ENCODE data around the gene PLB1.

The PLB1 gene

DNA sequence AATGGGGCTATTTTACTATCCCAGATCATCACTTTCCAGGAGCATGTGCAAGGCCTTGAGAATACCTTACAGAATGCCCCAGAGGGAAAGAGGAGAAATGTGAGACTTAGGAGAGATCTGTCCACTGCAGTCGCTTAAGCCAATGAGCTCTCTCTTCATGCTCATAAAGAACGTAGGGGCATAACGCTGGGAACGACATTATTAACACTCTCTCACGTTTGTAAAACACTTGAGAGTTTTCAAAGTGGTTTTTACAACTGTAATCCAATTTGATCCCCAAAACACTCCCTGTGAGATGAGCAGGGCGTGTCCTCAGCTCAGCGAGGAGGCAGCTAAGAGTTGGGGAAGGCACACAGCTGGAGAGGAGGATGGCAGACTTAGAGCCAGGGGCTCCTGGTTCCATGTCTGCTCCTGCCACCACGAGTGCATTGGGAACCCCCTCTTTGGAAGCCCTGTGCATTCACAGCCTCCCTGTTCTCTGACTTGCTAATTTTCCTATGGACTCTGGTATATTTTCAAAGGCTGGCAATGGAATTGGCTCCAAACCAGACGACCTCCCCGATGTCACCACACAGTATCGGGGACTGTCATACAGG is 97.4 kb downstream of the PLB1 start:
- DNase-seq, result no peak

DNA sequence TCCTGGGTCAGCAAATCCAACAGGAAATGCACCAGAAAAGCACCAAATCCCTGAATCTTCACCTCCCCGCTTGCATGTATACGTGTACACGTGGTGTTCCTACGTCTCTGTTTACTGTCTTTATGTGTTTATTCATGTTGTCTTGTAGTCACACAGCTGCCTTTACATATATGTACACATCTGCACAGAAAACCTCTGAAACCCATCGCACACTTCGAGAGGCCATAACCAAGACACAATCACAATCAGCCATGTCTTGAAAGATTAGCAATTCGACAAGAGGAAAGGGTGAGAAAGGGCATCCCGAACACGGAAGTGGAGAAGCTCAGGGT is 98.1 kb downstream of the PLB1 start:
- DNase-seq, result no peak

DNA sequence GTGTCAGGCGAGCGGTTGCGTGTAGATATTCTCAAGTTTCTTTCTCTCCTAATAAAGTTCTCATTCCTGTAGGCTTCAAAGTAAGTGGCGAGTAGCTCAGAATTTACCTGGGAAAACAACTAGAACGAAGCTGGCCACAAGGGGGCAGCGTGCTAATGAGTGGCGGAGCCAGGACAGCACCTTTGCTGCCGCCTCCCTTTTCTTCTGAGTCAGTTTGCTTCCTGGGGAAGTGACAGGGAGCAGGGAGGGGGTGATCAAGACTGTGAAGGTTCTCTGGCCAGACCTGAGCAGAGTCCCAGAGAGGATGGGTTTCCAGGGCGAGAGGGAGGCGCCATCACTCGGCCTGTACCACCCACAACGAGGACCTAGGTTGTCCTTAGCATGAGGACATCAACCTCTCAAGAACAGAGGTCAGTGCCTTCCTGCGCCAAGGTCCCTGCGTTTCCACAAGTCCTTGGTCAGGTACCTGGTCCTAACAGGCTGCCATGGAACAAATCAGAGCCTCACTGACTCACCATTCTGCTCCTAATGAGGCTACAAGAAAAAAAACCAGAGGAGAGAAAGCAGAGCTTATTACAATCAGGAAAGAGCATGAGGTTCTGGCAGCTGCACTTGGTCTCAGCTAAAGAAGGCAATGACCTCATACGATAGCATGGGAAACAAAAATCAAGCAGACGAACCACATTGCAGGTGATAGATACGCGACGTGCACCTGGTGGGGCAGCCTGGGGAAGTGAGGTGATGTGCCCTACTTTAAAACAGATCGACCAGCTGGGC is 98.7 kb downstream of the PLB1 start:
- DNase-seq, result peak; percentile 92

DNA sequence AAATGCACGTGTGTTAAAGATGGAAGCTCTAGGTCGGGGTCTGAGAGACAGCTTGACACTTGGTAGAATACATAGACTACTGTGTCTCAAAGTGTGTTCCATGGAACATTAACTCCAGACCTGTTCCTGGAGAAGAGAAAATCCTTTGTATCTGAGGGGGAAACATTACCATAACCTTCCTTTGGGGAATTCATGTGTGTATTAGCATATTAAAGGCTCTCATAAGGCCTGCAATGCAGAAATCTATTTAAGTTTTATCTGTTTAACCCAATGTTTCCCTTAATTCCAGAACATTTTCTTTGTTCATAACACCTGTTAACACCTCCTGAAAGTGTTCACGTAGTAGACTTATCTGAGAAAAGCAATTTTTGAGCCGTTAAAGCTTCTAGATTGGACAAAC is 99.5 kb downstream of the PLB1 start:
- no peak for DNase-seq

DNA sequence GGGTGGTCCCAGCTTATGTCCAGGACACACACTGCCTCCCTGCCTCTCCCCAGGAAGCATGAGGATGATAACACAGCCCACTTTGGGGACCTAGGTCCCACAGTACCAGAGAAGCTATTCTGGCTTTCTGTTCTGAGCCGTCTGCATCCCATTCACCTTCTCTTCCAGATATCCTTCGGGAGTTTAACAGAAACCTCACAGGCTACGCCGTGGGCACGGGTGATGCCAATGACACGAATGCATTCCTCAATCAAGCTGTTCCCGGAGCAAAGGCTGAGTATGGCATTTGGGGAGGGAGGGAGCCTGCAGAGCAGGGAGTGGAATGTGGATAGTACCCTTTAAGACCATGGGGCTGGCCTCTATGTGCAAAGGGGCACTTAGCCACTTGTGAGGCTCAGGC is 102.6 kb downstream of the PLB1 start:
- DNase-seq, result no peak

DNA sequence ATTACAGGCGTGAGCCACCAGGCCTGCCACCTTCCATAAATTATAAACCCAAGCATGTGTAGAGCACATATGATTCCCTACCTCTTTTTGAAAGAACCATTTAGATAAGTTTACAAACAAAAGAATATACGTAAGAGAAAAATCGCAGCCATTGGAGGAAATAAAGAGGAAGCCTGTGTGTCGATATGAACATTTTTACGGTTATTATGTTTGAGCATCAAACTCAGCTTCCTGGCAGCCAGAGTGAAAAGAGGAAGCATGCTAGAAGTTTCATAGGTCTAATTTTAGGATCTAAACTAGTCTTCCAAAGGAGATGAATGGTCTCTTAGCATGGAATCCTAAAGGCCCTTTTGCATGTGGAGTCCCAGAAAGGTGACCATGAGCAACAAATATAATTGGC is 104.3 kb downstream of the PLB1 start:
- DNase-seq, result no peak

DNA sequence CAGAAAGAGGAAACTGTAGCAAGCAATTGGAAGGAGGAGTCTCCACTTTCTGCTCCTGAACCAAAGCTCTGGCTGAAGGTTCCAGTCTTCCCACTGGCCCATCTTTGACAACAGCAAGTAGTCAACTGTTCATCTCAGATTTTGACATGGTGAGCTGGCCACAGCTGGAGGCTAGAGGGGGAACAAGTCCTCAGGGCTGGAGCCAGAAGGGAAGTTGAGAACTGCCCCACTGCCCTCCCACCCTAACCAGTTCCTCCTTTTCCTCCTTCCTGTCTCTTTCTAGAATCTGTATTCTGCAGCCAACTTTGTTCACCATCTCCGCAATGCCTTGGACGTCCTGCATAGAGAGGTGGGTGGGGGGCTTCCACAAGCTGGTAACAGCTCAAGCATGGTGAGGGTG is 105.8 kb downstream of the PLB1 start:
- DNase-seq, result no peak

DNA sequence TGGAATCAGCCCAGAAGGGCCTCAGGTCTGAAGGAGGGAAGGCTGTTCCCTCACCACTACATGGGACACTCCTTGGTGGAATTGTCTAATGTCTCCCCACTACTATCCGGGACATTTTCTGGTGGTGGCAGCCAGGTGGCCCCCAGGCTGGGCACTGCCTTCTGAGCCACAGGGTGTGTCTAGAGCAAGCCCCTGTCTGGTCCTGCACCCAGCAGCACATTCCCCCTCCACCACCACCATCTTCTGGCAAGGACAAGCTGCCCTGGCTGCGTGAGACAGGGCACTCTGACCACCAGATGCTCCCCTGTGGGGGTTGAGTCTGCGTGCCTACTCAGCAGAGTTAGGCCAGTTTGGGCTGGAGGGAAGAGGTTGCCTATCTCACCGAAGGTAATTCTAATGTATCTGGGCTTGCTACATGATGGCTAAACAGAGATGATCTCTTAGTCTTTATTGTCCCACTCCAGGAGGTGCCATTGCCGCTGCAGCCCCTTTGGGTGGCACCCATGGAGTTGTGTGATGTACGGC is 106.3 kb downstream of the PLB1 start:
- no peak for DNase-seq

DNA sequence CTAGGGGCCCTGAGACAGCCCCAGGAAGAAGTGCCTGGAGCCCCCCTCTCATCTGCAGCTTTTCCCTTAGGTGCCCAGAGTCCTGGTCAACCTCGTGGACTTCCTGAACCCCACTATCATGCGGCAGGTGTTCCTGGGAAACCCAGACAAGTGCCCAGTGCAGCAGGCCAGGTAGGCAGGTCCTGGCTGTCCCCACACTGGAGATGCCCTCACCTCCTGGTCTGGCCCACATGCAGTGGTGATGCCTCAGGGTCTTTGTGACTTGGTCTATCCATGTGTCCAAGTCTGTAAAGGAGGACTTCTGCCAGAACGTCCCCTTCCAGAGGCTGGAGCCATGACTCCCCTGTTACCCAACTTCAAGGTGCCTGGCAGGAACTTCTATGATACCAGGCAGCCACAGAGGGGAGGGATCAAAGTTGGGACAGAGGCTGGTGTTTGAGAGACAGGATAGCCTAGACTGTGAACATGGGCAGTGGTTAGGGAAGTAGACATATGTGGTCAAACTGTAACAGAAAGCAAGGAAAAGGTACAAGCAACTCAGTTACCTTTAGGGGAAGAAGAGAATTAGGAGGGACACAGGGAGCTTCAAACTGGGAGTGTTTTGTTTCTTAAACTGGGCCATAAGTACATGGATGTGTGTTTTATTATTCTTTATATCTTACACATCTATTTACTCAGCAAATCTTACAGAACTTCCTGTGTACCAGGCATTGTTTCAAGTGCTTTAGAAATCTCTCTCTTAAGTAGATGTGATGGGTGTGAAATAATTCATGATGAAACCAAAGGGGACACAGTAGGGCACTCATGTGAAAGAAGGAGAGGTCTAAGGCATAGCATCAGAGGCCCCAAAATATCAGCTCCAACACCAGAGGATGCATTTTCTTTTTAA is 107.1 kb downstream of the PLB1 start:
- no peak for DNase-seq

DNA sequence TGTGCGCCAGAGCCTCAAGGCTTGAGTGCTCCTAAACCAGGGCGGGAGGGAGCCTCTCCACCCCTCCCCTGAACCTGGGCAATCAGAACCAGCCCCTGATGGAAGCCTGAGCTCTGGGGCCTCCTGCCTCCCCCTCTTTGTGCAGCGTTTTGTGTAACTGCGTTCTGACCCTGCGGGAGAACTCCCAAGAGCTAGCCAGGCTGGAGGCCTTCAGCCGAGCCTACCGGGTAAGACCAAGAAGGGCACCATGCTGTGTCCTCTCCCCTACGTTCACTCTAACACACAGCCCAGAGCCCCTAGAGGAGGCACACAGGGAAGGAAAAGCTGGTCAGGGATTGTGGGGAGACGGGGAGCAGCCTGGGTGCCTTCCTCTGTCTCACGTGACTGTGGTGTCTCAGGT is 108.0 kb downstream of the PLB1 start:
- no peak for DNase-seq

DNA sequence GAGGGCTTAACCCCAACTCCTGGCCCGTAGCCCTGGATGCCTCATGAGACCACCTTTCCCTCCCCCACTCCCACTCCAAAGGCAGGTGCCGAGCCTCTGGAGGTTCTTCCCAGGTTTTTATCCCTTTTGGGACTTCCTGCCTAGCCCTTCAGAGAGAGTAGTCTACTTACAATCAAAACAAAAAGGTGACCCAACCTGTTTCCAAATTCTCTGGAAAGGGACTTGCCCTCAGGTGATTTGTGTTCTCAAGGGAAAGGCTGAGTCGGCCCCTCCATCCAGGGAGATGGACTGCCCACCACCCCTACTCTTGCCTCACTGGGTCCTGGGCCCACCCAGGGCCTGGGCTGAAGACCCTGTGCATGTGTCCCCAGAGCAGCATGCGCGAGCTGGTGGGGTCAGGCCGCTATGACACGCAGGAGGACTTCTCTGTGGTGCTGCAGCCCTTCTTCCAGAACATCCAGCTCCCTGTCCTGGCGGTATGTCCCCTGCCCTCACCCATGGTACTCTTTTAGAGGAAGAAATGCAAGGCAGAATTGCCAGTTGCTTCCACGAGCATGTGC is 108.5 kb downstream of the PLB1 start:
- DNase-seq, result no peak

DNA sequence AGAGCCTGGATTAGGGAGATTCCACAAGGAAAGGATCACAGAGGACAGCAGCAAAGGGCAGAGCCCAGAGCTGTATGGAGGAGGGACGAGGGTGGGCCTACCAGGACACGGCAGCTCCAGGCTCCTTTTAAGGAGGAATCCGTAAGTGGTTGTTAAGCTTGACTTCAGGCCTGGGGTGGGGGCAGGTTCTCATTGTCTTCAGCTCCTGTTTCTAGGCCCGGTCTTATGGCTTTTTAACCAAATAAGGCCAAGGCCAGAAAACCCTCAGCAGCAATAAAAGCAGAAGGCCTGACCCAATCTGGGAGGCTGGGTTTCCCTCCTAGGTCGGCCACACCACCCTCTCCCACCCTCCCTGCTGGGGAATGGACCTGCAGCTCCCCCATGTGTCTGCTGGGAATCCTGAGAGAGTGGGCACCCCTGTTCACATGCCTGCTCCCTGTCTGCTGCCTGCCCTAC is 111.2 kb downstream of the PLB1 start:
- DNase-seq, result no peak

DNA sequence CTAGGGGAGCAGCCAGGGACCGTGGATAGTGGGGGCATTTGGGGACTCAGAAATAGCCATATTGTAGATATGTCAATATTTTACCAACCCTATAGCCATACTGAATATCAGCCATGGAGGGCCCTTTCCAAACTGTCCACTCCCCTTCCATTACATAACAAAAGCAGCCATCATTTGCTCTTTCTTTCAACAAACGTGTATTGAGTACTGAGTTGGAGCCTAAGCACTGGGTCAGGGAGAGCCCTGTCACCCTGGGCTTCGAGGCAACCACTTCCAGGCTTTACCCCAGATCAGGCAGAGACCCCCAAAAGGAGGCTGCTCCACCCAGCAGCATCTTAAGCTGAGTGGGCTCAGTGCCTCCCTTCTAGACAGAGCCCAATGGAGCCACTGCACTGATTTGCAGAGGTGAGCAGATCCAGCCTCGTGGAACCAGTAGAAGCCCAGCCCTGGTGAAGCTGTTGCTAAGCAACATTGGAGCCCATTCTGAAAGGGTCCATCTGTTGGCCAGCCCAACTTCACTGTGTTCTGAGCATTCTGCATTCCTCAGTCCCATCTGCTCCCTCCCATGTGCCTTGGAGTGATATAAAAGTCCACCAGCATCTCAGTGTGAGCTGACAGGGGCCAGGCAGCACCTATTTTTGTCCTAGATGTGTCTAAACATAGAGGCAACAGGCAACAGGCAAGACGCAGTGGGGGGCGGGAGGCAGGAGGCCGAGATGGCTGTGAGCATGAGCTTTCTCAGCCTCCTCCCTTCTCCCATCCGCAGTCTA is 112.1 kb downstream of the PLB1 start:
- peak; percentile 53 for DNase-seq

DNA sequence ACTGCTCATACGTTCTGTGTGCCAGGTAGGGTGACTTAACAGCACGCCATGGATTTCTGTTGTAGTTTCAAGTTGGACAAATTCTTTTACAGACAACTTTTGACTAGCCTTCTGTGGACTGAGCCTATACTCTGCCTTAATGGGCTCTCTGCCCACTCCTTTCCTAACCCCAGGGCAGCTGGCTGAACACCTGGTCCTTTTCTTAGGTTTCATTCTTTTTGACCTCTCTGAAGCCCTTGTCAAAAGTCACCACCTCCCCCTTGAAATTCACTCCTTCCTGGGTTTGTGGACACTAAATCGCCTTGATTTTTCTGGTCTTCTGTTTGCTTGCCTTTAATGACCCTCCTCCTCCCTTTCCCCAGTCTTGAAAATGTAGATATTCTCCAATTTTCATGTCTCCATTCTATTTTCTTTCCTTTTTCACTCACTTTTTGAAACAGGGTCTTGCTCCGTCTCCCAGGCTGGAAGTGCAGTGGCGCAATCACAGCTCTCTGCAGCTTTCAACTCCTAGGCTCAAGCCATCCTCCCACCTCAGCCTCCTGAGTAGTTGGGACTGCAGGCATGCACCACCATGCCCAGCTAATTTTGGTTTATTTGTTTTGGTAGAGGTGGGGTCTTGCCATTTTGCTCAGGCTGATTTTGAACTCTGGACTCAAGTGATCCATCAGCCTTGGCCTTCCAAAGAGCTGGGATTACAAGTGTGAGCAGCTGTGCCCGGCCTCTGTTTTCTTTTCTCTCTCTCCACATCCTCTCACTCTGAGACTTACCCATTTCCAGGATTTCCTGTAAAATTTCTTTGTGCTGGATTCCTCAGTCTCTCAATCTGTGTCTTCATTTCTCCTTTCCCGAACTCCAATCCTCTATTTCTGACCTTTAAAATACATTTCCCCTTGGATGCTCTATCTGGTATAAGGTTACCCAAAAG is 112.9 kb downstream of the PLB1 start:
- DNase-seq, result no peak

DNA sequence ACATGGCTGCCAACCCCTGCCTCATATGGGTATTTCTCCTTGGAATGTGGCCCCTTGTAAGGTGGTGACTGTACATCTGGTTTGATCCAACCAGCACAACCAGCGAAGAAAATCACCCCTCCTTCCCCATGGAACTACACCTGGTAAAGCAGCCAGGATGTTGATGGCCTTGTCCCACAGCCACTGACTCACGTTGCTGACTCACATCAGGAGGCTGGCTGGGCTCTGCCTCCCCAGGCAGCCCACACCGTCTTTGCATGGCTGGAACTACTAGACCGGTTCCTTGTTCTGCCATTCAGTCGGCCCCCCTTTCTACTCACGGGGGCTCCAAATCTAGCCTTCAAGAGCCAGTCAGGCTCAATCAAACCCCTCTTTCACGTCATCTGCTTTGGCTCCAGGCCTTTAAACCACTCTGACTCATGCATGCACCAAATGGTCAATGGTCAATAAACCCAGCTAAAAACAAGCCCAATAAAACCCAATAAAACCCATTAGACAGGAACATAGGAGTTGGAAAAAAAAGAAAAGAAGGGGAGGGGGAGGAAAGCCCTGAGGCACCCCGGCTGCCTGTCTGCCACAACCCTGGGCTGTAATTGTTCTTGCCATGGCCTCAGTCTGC is 114.8 kb downstream of the PLB1 start:
- DNase-seq, result no peak

DNA sequence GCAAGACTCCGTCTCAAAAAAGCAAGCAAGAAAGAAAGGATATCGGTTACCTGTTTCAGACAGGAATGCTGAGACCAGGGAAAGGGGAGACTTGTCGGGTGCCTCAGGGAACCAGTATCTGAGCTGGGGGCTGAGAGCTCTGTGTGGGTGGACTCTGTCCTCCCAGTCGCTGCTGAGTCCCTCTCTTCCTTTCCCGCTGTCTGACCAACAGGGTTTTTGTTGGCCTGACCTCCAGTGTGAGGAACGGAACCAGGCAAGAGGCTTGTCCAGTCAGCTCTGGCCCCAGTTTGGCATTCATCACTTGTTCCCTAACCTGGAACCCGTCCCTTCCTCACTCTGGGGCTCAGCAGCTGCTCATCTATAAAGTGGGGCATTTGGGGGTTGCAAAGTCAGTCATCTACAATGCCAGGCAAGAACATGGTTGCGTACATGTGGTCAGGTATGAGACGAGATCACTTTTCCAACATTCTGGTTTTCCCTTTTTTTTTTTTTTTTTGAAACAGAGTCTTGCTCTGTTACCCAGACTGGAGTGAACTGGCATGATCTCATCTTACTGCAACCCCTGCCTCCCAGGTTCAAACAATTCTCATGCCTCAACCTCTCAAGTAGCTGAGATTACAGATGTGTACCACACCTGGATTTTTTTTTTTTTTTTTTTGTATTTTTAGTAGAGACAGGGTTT is 116.4 kb downstream of the PLB1 start:
- no peak for DNase-seq

DNA sequence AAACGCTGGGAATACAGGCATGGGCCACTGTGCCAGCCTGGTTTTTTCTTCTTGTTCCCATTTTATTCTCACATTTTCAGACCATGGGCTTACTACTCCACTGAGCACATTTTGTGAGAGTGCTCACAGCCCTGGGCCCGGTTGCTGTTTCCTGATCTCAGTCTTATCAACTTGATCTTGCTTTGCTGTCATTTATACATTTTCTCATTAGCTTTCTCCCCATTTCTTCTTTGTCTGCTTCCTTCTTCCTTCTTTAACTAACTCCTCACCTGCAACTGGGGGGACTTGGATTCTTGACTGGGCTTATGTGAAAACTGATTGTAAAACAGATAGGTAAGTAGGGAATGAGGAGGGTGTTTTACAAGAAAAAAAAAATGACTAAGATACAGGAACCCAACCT is 117.3 kb downstream of the PLB1 start:
- no peak for DNase-seq

DNA sequence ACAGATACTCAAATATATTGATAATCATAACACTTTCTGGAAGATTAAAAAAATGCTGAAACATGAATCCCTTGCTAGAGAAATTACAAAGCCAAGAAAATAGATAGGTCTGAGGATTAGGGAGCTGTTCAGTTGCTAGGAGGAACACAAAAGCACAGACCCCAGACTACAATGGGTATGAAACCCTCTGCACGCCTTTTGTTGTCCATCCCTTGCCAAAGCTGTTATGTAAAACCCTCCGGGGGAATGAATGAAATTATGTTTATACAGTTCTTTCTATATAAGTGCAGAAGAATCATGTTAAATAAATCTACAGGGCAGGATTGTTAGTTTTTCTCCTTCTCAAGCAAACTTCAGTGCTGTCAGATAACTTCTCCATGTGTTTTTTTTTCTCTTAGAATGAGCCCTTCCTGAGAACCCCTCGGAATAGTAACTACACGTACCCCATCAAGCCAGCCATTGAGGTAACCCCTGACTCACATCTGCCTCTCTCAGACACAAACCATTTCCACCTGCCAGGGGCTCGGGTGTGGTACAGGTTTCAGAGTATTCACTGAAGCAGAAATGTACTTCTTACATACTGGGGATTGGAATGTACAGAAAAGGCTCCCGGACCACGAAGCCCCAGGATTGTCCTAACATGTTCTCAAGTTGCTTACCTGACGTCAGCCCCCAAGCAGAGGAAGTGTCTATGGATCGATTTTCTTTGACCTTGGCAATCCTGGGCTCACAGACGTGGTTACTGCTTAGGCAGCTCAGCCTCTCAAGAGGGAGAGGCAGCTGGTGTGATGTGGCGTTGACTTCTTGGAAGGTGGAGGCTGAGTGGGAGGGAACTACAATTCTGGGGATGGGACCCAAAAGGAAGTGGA is 118.0 kb downstream of the PLB1 start:
- DNase-seq, result peak; percentile 73

DNA sequence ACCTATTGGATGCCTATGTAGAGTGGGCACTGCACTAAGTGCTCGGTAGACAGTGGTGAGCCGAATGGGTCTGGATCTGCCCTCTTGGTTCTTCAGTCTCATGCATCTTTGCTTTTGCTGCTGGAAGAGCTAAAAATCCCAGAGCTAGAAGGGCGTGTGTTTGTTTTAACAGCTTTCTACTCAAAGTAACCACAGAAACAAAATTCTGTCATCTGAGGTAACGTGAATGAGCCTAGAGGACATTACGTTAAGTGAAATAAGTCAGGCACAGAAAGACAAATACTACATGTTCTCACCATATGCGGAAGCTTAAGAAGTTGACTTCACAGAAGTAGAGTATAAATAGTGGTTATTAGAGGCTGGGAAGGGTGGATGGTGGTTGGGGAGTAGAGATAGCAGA is 119.8 kb downstream of the PLB1 start:
- DNase-seq, result no peak
